Mucosa of stomach (tissue), 1 donor: Measurements from ENCODE around the gene SPIRE1.
"Not testable (repeated sequence)": the region's sequence is repeated elsewhere in the genome, so short reads cannot be mapped to it uniquely, and the experiment has no call there.

Experiments used
- H3K27me3 ChIP-seq: one replicate; pipeline ENCODE4 v1.7.0; 2013; ENCODE audit warnings: mild to moderate bottlenecking, low read length; ENCODE audit not compliant: control insufficient read depth, insufficient read depth
- H3K36me3 ChIP-seq: one replicate; pipeline ENCODE4 v1.7.0; 2013; ENCODE audit warnings: low read length; ENCODE audit not compliant: control insufficient read depth, insufficient read depth
- H3K4me1 ChIP-seq: one replicate; pipeline ENCODE4 v1.7.0; 2013; ENCODE audit warnings: mild to moderate bottlenecking, low read length; ENCODE audit not compliant: control insufficient read depth, insufficient read depth
- H3K4me3 ChIP-seq: one replicate; pipeline ENCODE4 v1.7.0; 2013; ENCODE audit warnings: low read length
- H3K9ac ChIP-seq: one replicate; pipeline ENCODE4 v1.7.0; 2013; ENCODE audit warnings: mild to moderate bottlenecking, low read length, moderate library complexity
- H3K9me3 ChIP-seq: one replicate; pipeline ENCODE4 v1.7.0; 2013; ENCODE audit warnings: mild to moderate bottlenecking, low read length, moderate library complexity; ENCODE audit not compliant: control insufficient read depth
- donor health status: Pancreatic carcinoma.

Gene SPIRE1

DNA sequence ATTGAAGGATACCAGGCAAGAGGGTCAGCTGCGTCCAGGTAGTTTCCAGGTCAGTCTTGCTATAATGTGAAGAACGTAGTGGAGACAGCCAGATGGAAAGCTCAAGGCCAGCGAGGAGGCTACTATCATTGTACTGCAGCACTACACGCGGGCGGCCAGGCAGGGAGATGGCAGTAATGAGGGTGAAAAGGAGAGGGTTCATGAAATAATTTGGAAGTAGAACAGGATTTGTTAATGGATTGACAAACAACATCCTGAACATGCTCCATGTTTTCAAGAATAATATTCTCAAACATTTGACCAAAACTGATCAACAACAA lies 17.1 kb downstream of the SPIRE1 start:
- Histone ChIP-seq H3K9me3 (no peaks in the 10 kb centered on the region), H3K4me1 (no peaks in the 10 kb centered on the region)

DNA sequence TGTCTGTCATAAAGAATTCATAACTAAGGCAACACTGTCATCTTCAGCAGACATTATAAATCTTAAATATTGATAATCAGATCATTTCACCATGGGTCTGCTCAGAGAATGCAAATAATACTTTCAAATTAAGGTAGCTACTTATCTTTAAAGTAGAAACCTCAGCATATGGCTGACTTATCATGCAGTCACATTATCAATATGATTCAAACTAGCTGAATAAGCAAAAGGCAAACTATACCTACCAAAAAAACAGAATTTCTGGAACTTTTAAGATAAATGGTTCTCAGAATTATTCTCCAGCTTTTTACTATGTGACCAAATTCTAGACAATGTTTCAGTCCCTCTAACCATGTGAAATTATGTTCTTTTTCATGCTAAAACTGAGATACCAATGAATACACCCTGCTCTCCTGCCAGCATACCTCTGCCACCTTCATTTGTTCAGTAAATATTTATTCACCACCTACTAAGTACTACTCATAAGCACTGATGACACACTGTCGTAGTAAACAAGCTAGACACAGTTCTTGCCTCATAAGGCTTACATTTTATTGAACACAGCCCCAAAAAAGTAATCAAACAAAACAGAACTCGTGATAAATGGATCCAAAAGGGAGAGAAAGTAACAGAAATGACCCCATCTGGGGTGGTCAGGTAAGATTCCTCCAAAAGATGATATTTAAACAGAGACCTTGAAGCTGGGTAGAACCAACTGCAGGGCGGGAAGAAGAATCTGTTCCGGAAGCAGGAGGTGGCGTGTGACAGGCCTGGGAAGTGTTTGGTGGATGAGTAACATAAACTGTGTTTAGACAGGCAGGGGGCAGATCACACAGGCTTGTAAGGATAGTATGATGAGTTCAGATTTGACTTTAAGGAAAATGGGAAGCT lies 17.7 kb downstream of the SPIRE1 start:
- no peaks in the 10 kb centered on the region for H3K27me3 ChIP-seq
- no peak overlapping the region for H3K4me3 ChIP-seq
- no peaks in the 10 kb centered on the region for H3K4me1 ChIP-seq
- no peak overlapping the region for H3K9ac ChIP-seq
- H3K36me3 ChIP-seq: no peaks in the 10 kb centered on the region
- H3K9me3 ChIP-seq: no peaks in the 10 kb centered on the region

More for the DNA sequence above, 17.1 kb downstream of the SPIRE1 start:
- Histone ChIP-seq H3K9ac (no peak overlapping the region), H3K36me3 (no peaks in the 10 kb centered on the region), H3K27me3 (no peaks in the 10 kb centered on the region), H3K4me3 (no peak overlapping the region)

DNA sequence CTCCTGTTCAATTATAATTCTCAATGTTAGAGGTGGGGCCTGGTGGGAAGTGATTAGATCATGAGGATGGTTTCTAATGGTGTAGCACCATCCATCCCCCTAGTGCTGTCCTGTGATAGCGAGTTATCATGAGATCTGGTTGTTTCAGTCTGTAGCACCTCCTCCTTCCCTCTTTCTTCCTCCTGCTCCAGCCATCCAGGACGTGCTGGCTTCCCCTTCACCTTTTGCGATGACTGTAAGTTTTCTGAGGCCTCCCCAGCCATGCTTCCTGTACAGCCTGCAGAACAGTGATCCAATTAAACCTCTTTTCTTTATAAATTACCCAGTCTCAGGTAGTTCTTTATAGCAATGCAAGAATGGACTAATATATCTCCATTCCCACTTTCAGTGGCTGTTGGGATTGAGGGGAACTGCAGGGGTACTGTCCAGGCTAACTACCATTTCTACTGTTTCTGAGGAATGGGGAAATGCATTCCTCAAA lies 19.2 kb downstream of the SPIRE1 start:
- no peaks in the 10 kb centered on the region for H3K9me3 ChIP-seq
- no peaks in the 10 kb centered on the region for H3K36me3 ChIP-seq

DNA sequence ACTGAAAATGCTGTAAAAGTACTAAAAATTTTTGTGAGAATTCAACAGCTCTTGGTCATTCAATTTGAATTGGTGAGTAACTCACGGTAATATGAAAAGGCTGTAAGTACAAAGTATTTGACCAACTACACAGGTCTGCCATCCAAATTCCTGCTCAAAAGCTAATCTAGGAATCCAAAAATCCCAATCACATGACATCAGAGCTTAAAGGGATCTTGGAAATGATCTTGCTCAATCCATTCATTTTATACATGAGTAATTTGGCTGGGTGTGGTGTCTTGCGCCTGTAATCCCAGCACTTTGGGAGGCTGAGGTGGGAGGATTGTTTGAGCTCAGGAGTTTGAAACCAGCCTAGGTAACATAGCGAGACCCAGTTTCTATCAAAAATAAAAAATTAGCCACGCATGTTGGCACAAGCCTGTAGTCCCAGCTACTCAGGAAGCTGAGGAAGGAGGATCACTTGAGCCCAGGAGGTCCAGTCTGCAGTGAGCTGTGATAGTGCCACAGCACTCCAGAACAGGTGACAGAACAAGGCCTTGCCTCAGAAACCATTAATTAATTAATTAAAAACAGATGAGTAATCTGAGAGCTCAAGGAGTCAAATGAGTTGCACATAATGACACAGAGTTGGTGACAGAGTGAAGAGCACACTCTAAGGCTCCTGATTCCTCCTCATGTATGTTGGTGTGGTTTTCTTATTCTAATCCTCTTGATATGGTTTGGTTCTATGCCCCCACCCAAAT lies 19.8 kb downstream of the SPIRE1 start:
- Histone ChIP-seq H3K9me3 (no peaks in the 10 kb centered on the region), H3K9ac (no peak overlapping the region), H3K27me3 (no peaks in the 10 kb centered on the region), H3K4me3 (no peak overlapping the region), H3K4me1 (no peaks in the 10 kb centered on the region), H3K36me3 (no peaks in the 10 kb centered on the region)

More for the DNA sequence above, 19.2 kb downstream of the SPIRE1 start:
- H3K27me3 ChIP-seq: no peaks in the 10 kb centered on the region
- H3K4me1 ChIP-seq: no peaks in the 10 kb centered on the region
- H3K4me3 ChIP-seq: no peak overlapping the region
- H3K9ac ChIP-seq: no peak overlapping the region

DNA sequence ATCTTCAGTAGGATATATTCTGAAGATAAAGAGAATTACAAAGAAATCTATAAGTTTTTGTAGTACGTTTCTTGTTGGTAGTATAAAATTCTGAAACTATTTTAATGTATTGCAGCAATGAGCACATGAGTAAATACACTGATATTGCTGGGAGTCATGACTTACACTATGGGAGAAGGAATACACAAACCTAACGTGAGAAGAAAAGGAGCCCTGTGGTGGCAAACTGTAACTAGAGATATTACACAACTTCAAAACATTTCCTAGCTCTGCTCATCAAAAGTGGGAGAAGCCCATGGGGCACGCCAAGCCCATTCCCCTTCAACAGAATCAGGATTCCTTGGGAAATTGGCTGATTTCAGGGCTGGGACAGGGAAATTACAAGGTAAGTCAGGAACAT lies 20.5 kb downstream of the SPIRE1 start:
- no peaks in the 10 kb centered on the region for H3K9me3 ChIP-seq
- H3K27me3 ChIP-seq: no peaks in the 10 kb centered on the region
- no peaks in the 10 kb centered on the region for H3K4me1 ChIP-seq
- H3K4me3 ChIP-seq: no peak overlapping the region
- no peaks in the 10 kb centered on the region for H3K36me3 ChIP-seq
- H3K9ac ChIP-seq: no peak overlapping the region

- H3K9ac ChIP-seq: no peak overlapping the region
- no peaks in the 10 kb centered on the region for H3K4me1 ChIP-seq
- no peak overlapping the region for H3K4me3 ChIP-seq
- no peaks in the 10 kb centered on the region for H3K9me3 ChIP-seq
- no peaks in the 10 kb centered on the region for H3K27me3 ChIP-seq
- no peaks in the 10 kb centered on the region for H3K36me3 ChIP-seq
Observed at GRCh38 chr18:12631831-12632477, 26.0 kb downstream of the SPIRE1 start.

DNA sequence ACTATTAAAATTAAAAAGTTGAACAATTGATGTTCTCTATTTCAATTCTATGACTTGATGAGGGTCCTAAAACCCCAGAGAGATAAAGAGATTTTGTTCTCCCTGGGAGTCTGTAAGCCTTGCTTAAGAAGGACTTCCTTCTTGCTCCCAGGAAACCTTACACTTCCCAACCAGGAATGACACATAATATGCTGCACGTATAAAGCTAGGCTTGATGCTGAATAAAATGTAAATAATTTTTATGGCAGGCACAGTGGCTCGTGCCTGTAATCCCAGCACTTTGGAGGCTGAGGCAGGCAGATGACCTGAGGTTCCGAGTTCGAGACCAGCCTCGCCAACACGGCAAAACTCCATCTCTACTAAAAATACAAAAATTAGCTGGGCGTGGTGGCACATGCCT lies 27.8 kb downstream of the SPIRE1 start:
- Histone ChIP-seq H3K9me3 (no peaks in the 10 kb centered on the region), H3K4me3 (no peak overlapping the region), H3K9ac (no peak overlapping the region), H3K4me1 (no peaks in the 10 kb centered on the region), H3K27me3 (no peaks in the 10 kb centered on the region), H3K36me3 (no peaks in the 10 kb centered on the region)

GRCh38 chr18:12628706-12629702 lies 28.9 kb downstream of the SPIRE1 start:
- H3K9ac ChIP-seq: no peak overlapping the region
- no peaks in the 10 kb centered on the region for H3K27me3 ChIP-seq
- no peaks in the 10 kb centered on the region for H3K36me3 ChIP-seq
- H3K4me1 ChIP-seq: no peaks in the 10 kb centered on the region
- H3K9me3 ChIP-seq: no peaks in the 10 kb centered on the region
- no peak overlapping the region for H3K4me3 ChIP-seq

- H3K4me1 ChIP-seq, H3K36me3 ChIP-seq, H3K27me3 ChIP-seq, H3K4me3 ChIP-seq, H3K9me3 ChIP-seq, H3K9ac ChIP-seq: not testable (repeated sequence)
Observed at GRCh38 chr18:12627199-12627598, 30.7 kb downstream of the SPIRE1 start.

DNA sequence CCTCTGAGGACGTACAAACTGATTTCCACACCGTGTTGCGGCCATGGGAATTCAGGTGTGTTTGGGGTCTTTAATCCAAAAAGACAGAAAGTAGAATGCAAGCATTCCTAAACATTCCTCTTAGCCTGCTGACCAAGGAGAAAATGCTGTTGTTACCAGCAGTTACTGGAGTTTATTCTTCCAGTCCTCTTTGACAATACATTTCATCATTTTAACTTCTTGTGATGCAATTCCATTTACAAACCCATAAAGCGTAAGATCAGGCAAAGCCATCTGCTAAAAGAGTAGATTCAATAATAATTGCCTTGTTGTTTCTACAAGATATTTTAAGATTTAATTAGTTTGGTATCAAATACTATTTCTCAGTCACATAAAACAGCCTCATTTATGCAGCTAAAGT lies 32.7 kb downstream of the SPIRE1 start:
- H3K9ac ChIP-seq: no peak overlapping the region
- no peak overlapping the region for H3K4me3 ChIP-seq
- no peaks in the 10 kb centered on the region for H3K4me1 ChIP-seq

DNA sequence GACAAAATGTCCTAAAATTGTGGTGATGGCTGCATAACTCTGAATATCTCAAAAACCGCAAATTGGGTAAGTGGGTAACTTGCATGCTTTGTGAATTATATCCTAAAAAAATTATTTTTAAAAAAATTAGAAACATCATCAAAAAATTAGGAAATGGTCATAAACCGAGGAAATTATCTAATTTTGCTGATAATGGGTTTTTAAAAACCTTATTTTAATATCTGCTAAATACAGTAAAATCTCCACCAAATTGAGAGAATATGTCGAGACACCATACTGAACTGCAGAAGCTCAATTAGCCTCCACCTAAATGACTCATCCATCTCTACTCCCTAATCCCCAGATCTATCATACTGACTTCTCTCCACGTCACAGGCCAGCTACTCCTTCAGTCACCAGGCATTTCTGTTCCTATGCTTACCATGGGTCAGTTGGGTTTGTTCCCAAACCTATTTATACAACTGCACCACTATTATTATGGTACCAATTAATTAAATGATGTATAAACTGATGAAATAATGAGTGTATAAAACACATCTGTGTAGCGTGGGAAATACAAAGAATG lies 36.1 kb downstream of the SPIRE1 start:
- H3K4me1 ChIP-seq: no peaks in the 10 kb centered on the region
- H3K4me3 ChIP-seq: no peak overlapping the region

More for the DNA sequence above, 32.7 kb downstream of the SPIRE1 start:
- H3K27me3 ChIP-seq: no peaks in the 10 kb centered on the region
- no peaks in the 10 kb centered on the region for H3K36me3 ChIP-seq
- H3K9me3 ChIP-seq: no peaks in the 10 kb centered on the region

More for the DNA sequence above, 36.1 kb downstream of the SPIRE1 start:
- H3K9ac ChIP-seq: no peak overlapping the region
- H3K9me3 ChIP-seq: no peaks in the 10 kb centered on the region
- H3K36me3 ChIP-seq: no peaks in the 10 kb centered on the region
- H3K27me3 ChIP-seq: no peaks in the 10 kb centered on the region
